GM21423 (cell line): ENCODE data around the gene SPATC1L.

Experiments used
- ATAC-seq: cut with Tn5 transposase; IDR thresholded peaks from one replicate; pipeline ENCODE4 v1.9.1; 2021; ENCODE audit warnings: mild to moderate bottlenecking, moderate library complexity; ENCODE audit not compliant: unreplicated experiment

The SPATC1L gene

DNA sequence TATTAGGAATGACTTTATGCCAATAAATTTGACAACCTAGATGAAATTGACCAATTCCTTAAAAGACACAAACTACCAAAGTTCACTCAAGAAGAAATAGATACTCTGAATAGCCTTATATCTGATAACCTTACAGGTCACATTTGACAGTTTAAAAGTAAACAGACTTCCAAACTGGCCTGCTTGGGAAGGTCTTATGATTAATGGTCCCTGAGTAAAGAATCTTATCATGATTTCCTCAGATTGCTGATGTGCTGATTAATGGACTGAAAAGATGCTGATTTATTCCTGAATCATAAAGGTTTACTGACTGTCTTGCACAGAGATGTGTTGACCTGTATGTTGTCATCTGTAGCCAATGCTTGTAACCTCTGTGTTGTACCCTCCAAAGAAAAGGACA, 19.2 kb downstream of the SPATC1L start:
- ATAC-seq: no peak

GRCh38 chr21:46163380-46163779, 20.9 kb downstream of the SPATC1L start:
- ATAC-seq: no peak

DNA sequence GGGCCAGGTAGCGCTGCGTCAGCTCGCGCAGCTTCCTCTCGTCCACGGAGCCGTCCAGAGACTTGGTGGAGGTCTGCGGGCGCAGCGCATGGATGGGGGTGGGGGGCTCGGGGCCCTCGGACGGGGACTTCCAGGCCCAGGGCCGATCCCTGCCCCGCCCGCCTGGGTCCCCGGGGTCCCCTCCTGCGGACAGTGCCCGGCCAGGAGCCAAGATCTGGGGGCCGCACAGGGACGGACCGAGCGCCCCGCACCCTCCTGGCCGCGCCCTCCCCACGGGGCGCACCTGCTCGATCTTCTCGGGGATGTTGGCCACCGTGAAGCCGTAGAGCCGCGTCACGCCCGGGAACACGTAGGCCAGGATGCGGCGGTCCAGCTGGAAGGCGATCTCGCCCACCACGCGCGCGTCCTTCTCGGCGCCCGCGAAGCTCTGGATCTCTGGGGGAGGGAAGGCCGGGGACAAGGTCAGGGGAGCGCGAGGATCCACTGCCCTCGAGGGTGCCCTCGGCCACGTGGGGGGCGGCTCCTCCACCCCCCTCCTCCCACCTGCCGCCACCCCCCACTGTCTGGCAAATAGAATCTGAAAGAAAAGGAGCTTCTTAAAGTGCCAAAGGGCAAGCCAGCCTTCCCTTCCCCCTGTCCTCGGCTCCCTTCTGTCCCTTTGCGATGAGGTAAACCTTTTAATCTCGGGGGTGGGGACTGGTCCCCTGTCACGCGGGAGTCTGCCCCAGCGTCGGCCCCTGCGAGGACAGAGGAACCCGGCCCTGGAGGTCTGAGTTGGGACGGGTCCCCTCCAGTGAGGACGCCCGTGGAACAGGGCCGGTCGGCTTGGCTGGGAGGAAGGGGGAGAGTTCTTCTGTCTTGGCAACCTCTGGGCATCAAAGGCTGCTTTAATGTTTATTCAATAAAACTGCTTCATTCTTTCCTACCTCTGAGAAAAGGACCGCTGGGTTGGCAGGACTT, 22.3 kb downstream of the SPATC1L start:
- no peak for ATAC-seq

DNA sequence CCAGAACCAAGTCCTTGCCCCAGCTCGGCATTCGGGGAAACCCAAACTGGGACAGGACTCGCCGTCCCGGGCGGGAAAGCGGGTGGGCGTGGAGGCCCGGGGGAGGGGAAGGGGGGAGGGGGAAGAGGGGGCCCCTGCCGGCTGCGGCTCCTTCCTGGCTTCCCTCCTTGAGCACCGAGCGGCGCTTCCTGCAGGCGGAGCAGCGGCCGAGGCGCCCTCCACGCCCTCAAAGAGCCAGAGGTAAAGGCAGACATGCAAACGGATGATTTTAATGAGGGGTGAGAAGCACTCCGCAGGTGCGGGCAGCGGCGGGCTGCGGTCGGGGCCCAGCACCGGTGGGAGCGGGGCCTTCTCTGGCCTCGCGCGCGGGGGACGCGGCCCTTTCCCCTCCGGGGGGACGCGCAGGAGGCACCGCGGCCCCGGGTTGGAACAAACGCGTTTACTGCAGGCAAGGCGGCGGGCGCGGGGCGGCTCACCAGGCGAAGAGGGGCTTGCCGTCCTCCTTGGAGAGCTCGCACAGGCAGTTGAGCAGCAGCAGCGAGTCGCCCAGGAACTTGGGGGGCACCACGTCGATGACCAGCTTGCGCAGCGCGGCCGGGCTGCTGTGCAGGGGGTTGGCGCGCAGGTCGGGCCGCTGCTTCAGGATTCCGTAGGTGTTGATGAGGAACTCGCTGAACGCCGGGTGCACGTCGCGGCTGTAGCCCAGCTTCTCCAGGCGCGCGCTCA, 23.2 kb downstream of the SPATC1L start:
- no peak for ATAC-seq

DNA sequence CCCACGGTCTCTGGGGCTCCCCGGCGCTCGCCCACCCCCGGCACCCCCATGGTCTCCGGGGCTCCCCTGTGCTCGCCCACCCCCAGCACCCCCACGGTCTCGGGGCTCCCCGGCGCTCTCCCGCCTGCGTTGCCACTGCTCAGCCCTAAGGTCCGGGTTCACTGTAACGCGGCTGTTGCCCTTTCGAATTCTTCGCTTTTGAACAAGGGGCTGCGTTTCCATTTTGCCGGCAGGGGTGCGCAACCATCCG, 23.7 kb downstream of the SPATC1L start:
- ATAC-seq: no peak

GRCh38 chr21:46159841-46160656, 24.2 kb downstream of the SPATC1L start:
- no peak for ATAC-seq

DNA sequence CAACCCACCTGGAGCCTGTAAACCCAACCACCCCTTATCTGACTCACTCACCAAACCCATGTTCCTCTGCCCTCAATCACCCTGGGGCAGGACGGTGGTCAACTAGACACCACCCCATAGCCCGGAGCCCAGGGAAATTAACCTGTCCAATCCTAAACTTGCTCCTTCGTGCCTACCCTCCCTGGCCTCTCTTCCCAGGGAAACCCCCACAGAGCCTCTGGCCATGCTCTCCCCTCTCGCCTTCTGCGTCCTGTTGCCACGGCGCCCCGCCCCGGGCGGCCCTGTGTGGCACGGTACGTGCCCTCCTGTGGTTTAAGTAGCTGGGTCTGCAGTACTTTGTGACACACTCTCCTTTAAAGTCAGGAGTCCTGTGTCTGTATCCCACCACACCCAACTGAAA, 24.9 kb downstream of the SPATC1L start:
- no peak for ATAC-seq

DNA sequence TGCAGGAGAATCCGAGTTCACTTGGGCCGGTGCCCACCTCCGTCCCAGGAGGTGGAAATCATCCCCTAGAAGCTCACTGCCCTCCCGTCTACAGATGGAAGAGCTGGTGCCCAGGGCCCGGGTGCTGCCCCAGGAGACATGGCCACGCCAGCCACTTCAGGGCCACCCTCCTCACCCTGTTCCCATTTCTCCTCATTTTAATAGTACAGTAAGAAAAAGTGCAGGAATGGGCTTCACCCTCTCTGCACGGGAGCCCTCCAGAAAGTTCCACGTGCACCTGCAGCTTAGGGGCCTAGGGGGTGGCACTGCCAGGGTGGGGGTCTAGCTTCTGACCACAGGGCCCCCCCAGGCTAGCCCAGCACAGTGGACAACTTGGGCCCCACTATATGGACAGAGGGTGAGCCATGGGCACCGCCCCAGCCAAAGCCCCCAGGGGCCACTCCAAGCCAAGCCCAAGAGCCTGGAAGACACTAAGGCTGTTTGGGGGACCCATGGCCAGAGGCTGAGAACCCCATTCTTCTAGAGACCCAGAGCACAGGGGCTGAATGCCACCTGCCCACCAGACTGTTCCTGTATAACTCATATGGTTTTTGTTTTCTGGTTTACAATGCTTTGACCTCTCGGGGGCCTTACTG, 25.5 kb downstream of the SPATC1L start:
- ATAC-seq: no peak

- no peak for ATAC-seq
Measured at GRCh38 chr21:46157987-46158451, 26.2 kb downstream of the SPATC1L start.

DNA sequence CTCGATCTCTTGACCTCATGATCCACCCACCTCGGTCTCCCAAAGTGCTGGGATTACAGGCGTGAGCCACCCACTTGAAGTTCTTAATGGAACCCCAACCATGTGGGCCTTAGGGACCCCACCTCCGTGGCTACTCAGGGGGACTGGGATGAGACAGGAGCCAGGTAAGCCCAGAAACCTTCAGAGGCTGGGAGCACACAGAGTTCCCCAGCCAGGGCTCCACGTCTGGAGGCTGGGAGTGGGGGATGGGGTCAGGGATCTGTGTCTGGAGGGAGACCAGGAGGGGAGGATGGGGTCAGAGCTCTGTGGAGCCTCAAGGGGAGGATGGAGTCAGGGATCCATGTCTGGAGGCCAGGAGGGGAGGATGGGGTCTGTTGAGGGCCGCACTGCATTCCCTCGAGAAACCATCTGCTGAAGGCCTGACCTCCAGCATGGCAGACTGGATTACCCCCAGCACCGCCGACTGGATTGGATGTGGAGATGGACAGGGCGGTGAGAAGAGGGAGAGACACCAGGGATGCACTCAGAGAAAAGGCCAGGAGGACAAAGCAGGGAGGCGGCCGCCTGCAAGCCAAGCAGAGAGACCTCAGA, 26.8 kb downstream of the SPATC1L start:
- ATAC-seq: no peak

DNA sequence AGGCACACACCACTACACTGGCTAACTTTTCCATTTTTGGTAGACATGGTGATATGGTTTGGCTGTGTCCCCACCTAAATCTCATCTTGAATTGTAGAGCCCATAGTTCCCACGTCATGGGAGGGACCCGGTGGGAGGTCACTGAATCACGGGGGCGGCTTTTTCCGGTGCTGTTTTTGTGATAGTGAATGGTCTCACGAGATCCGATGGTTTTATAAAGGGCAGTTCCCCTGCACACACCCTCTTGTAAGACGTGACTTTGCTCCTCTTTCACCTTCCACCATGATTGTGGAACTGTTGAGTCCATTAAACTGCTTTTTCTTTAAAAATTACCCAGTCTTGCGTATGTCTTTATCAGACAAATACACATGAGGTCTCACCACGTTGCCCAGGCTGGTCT, 27.6 kb downstream of the SPATC1L start:
- ATAC-seq: no peak

DNA sequence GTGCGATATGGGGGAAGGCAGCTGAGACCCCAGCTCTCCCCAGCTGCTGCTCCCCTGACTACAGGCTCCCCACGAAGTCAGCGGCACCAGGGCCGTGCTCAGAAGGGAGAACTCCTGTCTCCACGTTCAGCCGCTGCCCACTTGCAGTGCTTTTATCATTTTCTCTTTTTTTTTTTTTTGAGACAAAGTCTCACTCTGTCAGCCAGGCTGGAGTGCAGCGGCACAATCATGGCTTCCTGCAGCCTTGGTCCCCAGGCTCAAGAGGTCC, 27.9 kb downstream of the SPATC1L start:
- no peak for ATAC-seq

DNA sequence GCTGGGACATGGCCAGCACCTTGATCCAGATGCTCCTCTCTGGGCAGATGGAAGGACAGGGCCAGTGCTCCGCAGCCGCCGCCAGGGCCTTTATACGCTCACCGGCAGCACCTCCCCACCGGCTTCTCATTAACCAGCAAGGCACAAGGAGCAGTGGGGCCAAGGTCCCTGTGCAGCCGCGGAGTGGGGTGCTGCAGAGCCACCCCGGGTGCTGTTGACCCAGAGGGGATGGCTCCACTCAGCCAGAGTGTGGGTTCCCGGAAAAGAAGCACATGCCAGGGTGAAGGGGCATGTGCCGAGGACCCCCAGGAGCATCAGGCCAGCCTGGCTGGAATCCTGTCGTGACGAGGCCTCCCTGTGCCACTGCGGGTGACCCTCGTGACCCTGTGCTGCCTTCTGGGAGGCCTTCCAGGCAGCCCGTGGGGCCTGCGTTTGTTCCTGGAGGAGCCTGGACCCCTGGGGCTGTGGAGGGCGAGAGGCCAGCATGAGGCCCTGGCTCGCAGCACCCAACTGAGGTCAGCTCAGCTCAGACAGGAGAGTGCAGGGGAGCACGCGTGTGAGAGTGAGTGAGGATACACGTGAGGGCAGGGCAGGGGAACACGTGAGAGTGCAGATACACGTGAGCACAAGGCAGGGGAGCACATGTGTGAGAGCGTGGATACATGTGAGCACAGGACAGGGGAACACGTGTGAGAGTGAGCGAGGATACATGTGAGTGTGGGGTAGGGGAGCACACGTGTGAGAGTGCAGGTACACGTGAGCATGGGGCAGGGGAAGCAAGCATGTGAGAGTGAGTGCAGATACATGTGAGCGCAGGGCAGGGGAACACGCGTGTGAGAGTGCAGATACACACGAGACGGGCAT, 28.5 kb downstream of the SPATC1L start, which contains the start of gene FTCD:
TSS of gene FTCD (minus strand) at position 66 of the 864 bp plus-strand sequence. CDS start at position 10, 56 bp downstream.
- no peak for ATAC-seq

GRCh38 chr21:46154955-46155513, 29.2 kb downstream of the SPATC1L start:
- ATAC-seq: no peak

DNA sequence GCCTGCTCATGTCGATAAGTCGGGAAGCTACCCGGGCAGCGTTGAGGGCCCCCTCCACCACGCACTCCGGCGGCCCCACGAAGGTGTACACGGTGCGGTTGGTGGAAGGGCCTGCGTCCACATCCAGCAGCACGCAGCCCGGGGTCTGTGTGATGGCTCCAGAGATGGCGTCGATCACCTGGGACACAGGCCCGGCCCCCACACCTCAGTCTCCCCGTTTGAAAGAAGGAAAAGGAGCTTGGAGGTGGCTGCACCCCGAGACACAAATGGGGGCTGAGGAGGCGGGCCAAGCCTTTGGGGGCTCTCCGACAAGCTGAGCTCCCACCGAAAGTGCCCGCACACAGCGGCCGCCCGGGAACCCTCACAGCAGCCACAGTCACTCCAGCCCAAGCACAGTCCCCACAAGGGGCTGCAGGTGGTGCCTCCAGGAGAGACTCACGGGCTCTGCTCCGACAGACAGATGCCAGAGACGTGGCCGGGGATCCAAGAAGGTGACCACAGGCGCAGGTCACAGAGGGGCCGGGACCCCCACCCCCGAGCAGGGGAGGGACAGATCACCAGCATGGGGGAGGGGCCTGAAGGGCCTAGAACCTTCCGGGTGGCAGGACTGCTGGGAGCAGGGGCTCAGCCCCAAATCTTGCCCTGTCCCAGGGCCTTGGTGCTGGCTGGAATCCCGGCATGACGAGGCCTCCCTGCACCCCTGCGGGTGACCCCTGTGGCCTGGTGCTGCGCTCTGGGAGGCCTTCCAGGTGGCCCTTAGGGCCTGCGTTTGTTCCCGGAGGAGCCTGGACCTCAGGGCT, 29.9 kb downstream of the SPATC1L start:
- ATAC-seq: no peak

DNA sequence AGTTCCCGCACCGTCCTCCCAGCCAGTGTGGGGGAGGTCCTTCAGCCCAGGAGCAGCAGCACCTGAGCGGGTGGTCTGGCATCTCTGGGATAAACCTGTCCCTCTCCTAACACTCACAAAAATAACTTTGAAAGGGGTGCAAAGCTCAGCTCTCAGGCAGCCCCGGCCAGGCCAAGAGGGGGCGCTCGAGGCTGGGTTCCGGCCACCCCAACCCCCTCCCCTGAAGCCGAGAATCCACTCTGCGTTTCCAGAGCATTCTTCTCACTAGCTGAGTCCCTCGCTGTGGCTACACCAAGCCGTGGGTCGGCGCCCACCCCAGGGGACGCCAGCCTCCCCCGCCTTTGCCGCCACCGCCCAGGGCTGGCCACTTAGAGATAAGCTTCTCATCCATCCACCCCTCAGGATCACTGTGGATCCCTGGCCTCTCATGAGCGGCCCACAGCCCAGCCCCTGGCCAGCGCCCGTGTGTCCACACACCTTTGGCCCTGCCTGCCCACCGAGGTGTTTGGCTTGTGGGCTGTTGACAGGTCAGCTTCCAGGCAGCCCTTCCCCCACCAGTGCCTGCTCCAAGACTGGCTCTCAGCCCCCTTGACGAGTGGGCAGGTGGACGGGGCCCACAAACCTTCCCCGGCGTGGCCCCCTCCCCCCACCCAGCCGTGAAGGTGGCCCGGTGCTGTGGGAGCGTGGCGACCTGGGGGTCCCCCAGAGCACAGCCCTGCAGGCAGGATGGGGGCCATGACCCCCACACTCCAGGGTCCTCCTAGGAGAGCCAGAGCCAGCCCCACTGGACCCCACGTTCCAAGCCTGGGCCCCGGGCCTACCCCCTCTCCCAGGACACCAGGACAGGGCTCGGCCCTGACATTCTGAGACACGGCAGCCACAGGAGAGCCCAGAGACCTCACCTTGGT, 30.8 kb downstream of the SPATC1L start:
- no peak for ATAC-seq

GRCh38 chr21:46152927-46153246, 31.4 kb downstream of the SPATC1L start:
- no peak for ATAC-seq
